Cerebellar cortex (tissue), 1 donor: ENCODE measurements around the gene ZFYVE28.
"Not testable (repeated sequence)": the region's sequence is repeated elsewhere in the genome, so short reads cannot be mapped to it uniquely, and the experiment has no call there.

Source experiments
- DNase-seq: peaks from one replicate; pipeline ENCODE4 v3.0.0-alpha.2; 2015; ENCODE audit warnings: low spot score

Gene ZFYVE28

GRCh38 chr4:2446656-2447564 lies 28.5 kb upstream of the ZFYVE28 start:
- DNase-seq: no peak

GRCh38 chr4:2445571-2445970 lies 27.1 kb upstream of the ZFYVE28 start:
- DNase-seq: no peak

- no peak for DNase-seq
These were observed 26.7 kb upstream of the ZFYVE28 start for GRCh38 chr4:2445130-2445529.

DNA sequence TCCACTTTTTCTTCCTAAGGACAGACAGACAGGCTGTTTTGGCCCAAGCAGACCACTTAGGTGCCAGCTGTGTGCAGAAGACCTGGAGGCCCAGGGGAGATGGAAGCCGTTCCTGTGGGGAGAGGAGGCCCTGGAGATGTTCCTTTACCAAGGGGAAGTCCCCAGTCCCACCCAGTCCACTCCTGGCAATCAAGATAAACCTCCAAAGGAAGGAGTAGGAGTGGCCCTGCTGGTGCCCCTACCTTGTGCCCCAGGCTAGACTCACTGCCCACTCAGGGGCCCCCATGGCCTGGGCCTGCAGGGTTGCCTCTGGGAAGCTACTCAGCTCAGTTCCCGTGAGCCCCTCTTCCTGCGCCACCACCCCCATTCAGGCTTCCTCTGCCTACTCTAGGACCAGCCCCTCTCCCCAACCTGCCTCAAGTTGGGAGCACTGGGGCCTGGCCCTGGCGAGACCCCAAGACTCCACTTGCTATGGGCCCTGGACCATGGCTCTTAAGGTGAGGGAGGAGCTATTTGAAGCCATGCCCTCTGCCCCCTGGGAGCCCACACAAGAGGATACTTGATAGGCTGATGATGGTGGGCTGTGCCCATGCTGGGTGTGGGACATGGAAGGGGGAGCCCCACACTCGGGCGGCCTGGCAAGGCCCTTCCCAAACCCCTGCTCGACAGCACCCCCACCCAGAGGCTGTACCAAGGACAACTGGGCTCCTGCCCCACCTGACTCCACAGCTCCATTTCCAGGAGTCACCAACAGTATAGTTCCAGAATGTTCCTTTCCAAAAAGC lies 25.7 kb upstream of the ZFYVE28 start:
- DNase-seq: no peak

DNA sequence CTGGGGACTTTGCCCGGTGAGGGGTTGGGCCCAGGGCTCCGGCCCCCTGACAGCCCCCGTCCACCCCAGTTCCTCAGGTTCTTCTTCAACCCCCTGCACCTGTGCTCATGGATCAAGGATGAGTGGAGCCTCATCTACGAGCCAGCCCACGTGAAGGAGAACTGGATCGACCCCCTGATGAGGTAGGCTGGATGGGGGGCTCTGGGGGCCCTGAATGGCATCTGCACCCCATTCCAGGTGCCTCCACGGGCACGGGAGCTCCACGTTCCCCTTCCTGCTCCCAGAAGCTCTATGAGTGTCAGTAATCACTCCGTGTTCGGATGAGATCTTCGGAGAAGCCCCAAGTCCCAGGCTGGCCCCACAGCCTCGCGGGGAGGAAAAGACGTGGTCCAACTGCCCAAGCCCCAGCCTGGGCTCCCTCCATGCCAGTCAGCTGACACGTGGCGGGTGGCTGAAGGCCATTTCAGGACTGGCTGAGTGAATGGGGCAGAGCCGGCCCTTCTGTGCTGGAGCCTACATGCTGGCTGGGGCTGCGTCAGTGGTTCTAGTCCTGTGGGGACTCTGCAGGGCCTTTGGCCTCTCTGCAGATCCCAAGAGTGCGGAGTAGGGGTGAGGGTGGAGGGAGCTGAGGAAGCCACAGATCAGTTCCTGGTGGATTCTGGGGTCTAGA lies 24.8 kb upstream of the ZFYVE28 start:
- DNase-seq: no peak

GRCh38 chr4:2442175-2442993 lies 23.9 kb upstream of the ZFYVE28 start:
- DNase-seq: no peak

GRCh38 chr4:2441393-2442174 lies 23.1 kb upstream of the ZFYVE28 start:
- peak; percentile 76 for DNase-seq

DNA sequence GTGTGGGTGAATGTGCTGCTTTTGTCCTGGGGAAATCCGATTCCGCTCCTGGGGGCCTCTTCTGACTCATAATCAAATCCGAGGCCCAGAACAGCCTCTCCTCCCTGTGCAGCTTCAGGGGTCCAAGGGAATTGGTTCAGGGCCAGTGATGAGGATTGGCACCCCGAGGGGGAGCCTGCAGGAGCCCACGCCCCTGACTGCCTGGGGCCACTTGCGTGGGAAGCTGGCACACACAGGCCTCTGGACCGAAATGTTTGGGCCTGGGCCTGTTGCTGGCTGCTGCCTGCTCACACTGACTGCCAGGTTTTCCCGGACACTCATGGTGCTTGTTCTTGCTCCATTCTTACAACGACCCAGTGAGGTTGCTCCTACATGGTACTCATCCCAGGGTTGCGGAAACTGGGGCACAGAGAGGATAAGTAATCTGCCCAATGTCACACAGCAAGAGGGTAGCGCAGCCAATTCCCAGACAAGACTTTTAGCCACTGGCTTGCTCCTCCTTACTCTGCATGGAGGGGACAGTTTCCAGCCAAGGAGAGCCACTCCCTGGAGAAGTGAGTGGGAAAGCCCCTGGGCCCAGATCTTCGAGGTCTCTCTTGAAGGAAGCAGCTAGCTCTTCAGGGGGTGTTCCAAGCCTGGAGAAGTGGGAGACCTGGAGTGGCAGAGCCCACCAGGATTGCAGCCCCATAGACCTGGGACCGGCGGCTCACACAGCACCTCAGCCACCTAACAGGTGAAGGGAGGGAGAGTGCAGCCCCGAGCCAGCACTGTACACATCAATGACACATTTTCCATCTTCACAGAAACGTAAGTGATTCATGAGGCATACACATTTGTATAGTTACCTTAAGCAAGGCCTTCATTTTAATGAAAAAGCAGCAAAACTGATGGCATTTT lies 20.6 kb upstream of the ZFYVE28 start:
- DNase-seq: no peak

DNA sequence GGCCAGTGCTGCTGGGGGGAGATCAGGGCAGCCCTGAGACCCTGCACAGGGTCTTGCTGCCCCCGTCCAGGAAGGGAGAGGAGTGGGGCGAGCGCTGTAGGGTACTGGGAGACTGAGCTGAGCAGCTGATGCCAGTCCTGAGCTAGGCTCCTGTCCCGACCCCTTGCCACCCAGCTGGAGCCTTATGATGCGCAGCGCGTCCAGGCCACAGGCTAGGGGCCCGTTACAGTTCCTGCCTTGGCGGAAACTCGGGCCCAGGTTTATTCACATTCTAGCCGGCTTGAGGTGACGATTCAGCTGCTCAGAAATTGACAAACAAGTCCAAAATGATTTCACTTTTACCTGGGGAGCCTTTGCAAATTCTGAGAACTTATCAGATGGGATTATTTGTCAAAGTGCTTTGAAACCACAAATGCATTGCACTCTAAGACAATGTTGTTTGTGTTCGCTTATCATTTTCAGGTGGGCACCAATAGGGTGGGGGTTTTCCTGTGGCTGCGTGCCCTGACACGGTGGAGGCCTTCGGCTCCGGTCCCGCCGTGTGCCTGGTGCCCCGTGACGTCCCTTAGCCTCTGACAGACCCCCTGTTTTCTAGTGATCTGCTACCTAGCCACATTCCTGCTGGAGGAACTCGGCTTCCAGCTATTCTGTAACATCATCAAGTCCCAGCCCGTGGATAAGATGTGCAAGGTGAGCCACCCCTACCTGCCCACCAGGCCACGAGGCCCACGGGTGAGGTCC lies 19.2 kb upstream of the ZFYVE28 start:
- no peak for DNase-seq

DNA sequence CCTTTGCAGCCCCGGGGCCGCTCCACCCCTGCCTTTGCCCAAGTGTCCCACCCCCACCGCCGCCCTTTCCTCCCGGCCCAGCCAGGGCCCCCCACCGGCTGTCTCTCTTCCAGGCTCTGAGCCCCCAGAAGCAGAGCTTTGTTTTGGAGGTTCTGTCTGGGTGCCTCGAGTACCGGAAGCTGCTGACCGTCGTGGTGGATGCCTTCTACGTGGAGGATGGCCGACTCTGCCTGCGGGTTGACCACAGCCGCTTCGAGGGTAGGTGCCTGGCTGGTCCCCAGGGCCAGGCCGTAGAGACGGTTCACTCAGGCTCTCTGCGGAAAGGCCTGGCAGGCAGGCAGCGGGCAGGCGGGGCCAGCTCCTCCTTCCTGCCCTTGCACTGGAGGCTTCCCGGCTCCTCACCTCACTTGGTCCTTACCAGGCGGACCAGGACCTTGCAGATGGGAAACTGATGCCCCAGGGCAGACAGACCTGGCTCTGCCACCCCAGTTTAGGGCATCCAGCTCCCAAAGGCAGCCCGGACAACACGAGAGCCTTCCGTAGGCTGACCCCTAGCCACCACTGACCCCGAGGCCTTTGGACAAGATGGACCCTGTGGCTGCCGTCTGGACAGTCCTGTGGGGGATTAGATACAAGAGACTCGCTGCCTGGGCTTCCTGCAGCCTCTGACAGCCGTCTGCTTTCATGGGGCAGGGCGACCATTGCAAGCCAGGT lies 18.5 kb upstream of the ZFYVE28 start:
- no peak for DNase-seq

GRCh38 chr4:2436301-2436700 lies 17.9 kb upstream of the ZFYVE28 start:
- DNase-seq: peak; percentile 92

- no peak for DNase-seq
These were observed 16.0 kb upstream of the ZFYVE28 start for GRCh38 chr4:2434420-2434819.

DNA sequence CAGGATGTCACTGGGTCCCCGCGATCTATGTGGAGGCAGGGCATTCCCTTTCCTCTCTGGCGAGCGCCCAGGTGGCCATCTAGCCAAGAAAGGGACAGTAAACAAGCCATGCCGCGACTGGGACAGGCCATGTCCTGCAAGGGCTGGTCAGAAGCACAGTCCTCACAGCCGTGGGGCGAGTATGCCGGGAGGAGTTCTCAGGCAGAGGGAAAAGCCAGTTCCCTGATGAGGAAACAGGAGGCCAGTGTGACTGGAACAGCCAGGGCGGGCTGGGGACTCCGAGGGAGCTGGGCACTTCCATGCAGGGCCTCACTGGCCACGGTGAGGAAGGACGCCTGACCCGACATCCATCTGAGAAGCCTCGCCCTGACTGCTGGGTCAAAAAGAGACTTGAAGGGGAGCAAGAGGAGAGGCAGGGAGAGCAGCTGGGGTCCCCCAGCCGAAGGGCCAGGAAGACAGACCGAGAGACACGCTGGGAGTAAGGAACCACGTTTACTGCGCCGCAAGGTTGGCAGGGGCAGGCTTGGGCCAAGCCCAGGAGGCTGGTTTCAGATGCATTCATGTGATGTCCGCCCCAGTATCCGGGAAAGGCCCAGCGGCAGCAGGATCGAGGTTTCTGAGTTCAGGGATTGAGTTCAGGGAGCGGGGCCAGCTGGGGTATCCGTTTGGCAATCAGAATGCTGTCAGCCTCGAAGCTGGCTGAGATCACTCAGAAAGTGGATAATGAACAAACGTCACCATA lies 15.3 kb upstream of the ZFYVE28 start:
- peak; percentile 50 for DNase-seq

DNA sequence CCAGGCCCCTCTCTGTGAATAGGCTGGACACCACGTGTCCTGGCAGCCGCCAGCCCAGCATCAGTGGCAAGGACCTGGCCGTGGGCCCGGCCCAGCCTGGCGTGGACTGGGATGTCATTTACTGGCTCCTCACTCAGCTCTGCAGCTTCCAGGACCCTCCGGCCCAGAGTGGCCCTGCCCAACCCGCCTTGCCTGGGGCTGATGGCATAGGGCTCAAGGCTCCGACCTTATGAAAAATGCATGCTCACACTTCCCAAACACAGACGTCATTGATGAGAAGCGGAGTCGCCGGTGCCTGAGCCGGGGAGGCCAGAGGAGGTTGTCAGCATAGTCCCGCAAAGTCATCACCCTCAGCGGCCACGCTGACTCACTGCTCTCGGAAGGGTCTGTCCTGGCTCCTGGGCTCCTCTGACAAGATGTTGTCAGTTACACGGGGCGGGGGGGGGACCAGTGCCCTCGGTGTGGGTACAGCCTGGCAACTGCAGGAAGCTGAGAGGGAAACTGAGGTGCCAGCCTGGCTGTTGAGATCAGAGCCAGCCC lies 14.6 kb upstream of the ZFYVE28 start:
- DNase-seq: peak; percentile 78

DNA sequence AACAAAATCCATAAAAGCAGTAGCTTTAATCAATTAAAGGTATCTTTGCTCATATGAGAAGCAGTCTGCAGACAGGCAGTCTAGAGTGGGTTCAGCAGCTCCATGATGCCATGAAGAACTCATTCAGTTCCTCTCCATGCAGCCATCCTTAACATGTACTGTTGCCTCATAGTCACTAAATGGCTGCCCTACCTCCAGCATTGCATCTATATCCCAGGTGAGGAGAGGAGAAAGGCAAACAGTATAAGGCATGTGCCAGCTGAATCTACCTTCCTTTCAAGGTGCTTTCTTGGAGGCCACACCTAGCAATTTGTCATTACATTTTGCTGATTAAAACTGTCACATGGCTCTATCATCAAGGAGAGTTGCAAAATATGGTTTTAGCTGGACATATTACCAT lies 13.6 kb upstream of the ZFYVE28 start:
- no peak for DNase-seq

GRCh38 chr4:2429945-2430757 lies 11.7 kb upstream of the ZFYVE28 start:
- not testable (repeated sequence) for DNase-seq
